Transverse colon (tissue), 4 donors: Measurements from ENCODE around the gene TRIL.

ENCODE experiments used
- CTCF ChIP-seq, 5 experiments: fragments of 200-600 bp in 3 of 5; fragments of 450-650 bp in 2 of 5; sonication (generic) in 3 of 5; IDR thresholded peaks; 1 replicate in 2 of 5; 2 replicates in 3 of 5; pipeline ENCODE4 v1.5.1; 2016 to 2017; ENCODE audit warnings: antibody characterized with exemption in 5 of 5, inconsistent platforms in 3 of 5, mild to moderate bottlenecking in 2 of 5, moderate library complexity in 1 of 5
- POLR2A ChIP-seq: fragments of 450-650 bp; IDR thresholded peaks from one replicate; pipeline ENCODE4 v1.6.1; 2016; ENCODE audit warnings: antibody characterized with exemption, mild to moderate bottlenecking, moderate library complexity
- POLR2AphosphoS5 ChIP-seq, 3 donors: sonication (generic); formaldehyde crosslinking; IDR thresholded peaks; one replicate each; pipeline ENCODE4 v1.6.1; 2016; ENCODE audit warnings: antibody characterized with exemption in 3 of 3

- TF ChIP-seq CTCF (IDR thresholded peaks at IDR 0.05) (no peak), POLR2A (no peak), POLR2AphosphoS5 (IDR thresholded peaks at IDR 0.05) (peak; percentile 26 to 74 (median 54))
These were observed 28.6 kb upstream of the TRIL start for GRCh38 chr7:28986765-28987110.
